DND-41 (cell line): ENCODE results near the gene HOXC10.

ENCODE experiments used
- ATAC-seq: fragments of 200-7000 bp; cut with Tn5 transposase; 3 replicates; pipeline ENCODE4 v1.9.1; 2021; ENCODE audit warnings: low read depth; ENCODE audit not compliant: insufficient read depth
- DNase-seq: peaks from one replicate; pipeline ENCODE4 v3.0.0-alpha.2; 2020
- H2AFZ ChIP-seq: 2 replicates; pipeline ENCODE4 v1.6.0; 2012; ENCODE audit warnings: low read depth, low read length
- H3K27ac ChIP-seq: 2 replicates; pipeline ENCODE4 v1.5.1; 2012; ENCODE audit warnings: low read length, inconsistent platforms
- H3K27me3 ChIP-seq: fragments of 200-600 bp; sonication (generic); 2 replicates; pipeline ENCODE4 v1.6.0; 2012; ENCODE audit warnings: low read length, mild to moderate bottlenecking, inconsistent platforms; ENCODE audit not compliant: insufficient read depth, poor library complexity
- H3K36me3 ChIP-seq: 2 replicates; pipeline ENCODE4 v1.5.1; 2012; ENCODE audit warnings: low read length, inconsistent platforms; ENCODE audit not compliant: insufficient read depth
- H3K4me1 ChIP-seq: 2 replicates; pipeline ENCODE4 v1.5.1; 2012; ENCODE audit warnings: mild to moderate bottlenecking, low read length; ENCODE audit not compliant: insufficient read depth
- H3K4me2 ChIP-seq: 2 replicates; pipeline ENCODE4 v1.6.0; 2012; ENCODE audit warnings: mild to moderate bottlenecking, moderate library complexity, low read length, inconsistent platforms; ENCODE audit not compliant: insufficient read depth
- H3K4me3 ChIP-seq, 2 experiments: fragments of 200-600 bp in 1 of 2; shearing (Covaris generic) in 1 of 2; 2 replicates each; pipeline ENCODE4 v1.5.1; 2012 to 2016; ENCODE audit warnings: inconsistent platforms in 2 of 2, low read length in 2 of 2, mild to moderate bottlenecking in 2 of 2, low read depth in 1 of 2, moderate library complexity in 1 of 2
- H3K79me2 ChIP-seq: 2 replicates; pipeline ENCODE4 v1.6.0; 2012; ENCODE audit warnings: low read length, inconsistent platforms; ENCODE audit not compliant: insufficient read depth
- H3K9ac ChIP-seq: 2 replicates; pipeline ENCODE4 v1.6.0; 2012; ENCODE audit warnings: low read depth, mild to moderate bottlenecking, inconsistent platforms, low read length, moderate library complexity
- H3K9me3 ChIP-seq: 2 replicates; pipeline ENCODE4 v1.5.1; 2012; ENCODE audit warnings: low read length, moderate library complexity, mild to moderate bottlenecking, inconsistent platforms; ENCODE audit not compliant: insufficient read depth, severe bottlenecking
- H4K20me1 ChIP-seq: 2 replicates; pipeline ENCODE4 v1.6.0; 2012; ENCODE audit warnings: low read length; ENCODE audit not compliant: insufficient read depth
- EZH2 ChIP-seq: IDR thresholded peaks from 3 replicates; pipeline ENCODE4 v1.6.1; 2012; ENCODE audit warnings: borderline replicate concordance, low read depth, mild to moderate bottlenecking, moderate library complexity, low read length, inconsistent platforms; ENCODE audit not compliant: severe bottlenecking
- TF ChIP-seq, protein P1 (sequence below): IDR thresholded peaks from 2 replicates; pipeline ENCODE4 v1.5.1; 2012; ENCODE audit warnings: borderline replicate concordance, low read length, moderate library complexity, mild to moderate bottlenecking; ENCODE audit not compliant: poor library complexity, severe bottlenecking; ENCODE audit errors: extremely low read depth

Gene HOXC10

DNA sequence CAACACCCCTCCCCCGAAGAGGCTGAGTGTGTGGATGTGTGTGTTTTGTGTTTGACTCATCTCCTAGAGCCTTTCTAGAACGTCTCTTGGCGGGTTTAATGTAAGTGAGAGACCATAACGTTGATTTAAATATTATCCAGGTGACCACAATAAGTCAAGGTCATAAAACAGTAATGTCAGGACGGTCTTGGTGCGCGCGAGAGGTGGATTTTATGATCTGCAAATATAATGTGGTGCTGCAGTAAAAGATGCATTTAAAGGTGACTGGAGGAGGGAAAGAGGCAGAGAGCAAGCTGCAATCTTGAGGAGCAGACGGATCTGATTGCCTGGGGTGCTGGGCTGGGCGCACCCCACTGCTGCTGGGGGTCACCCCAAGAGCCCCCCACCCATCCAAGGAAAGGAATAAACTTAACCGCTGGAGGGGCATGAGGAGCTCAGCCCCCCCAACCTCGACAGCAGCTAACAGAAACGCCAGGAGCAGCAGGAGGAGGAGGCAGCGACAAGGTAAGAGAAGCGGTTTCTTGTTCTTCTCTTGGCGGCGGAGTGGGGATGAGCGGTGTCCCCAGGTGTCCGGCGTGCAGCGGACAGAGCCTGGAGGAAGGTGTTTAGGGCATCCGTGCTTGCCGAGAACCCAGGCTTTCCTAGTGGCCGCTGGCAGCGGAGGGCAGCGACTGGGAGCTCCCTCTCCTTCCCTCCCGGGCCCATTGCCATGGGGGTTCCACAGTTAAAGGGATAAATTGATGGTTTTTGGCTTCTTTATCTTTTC lies 5.5 kb downstream of the HOXC10 start:
- ATAC-seq = no peak
- H3K9ac ChIP-seq = no peak overlapping the region

DNA sequence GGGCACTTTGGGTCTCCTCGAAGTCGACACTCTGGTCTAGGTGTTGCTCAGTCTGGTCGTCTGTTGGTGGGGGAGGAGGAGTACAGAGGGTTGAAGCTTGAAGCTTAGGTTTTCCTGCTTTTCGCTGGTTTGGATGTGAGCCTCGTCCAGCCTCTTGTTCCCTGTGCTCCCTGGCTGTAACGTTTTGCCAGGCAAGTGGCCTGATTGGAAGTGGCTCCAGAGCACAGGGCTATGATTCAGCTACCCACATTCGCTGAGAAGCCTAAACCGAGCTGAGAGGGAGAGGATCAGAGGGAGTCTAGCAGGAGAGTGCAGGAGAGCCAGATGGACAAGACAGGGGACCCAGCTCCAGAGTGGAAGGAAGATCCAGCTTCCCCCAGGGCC lies 6.1 kb downstream of the HOXC10 start:
- Histone ChIP-seq H3K9ac (no peak overlapping the region), H3K36me3 (no peaks in the 10 kb centered on the region), H3K4me2 (no peak overlapping the region), H3K4me1 (peaks cover 25% of the 10 kb centered on the region), H3K79me2 (no peaks in the 10 kb centered on the region), H3K4me3 (no peak overlapping the region), H2AFZ (no peak overlapping the region), H3K27me3 (peaks cover 89% of the 10 kb centered on the region), H3K9me3 (no peaks in the 10 kb centered on the region), H4K20me1 (no peaks in the 10 kb centered on the region), H3K27ac (no peak overlapping the region)
- ATAC-seq (no peak), DNase-seq (no peak)
- TF ChIP-seq, protein P1, sequence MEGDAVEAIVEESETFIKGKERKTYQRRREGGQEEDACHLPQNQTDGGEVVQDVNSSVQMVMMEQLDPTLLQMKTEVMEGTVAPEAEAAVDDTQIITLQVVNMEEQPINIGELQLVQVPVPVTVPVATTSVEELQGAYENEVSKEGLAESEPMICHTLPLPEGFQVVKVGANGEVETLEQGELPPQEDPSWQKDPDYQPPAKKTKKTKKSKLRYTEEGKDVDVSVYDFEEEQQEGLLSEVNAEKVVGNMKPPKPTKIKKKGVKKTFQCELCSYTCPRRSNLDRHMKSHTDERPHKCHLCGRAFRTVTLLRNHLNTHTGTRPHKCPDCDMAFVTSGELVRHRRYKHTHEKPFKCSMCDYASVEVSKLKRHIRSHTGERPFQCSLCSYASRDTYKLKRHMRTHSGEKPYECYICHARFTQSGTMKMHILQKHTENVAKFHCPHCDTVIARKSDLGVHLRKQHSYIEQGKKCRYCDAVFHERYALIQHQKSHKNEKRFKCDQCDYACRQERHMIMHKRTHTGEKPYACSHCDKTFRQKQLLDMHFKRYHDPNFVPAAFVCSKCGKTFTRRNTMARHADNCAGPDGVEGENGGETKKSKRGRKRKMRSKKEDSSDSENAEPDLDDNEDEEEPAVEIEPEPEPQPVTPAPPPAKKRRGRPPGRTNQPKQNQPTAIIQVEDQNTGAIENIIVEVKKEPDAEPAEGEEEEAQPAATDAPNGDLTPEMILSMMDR = no peak
- TF ChIP-seq EZH2 = no peak

More for the DNA sequence above, 5.5 kb downstream of the HOXC10 start:
- Histone ChIP-seq H3K27ac (no peak overlapping the region), H4K20me1 (no peaks in the 10 kb centered on the region), H3K27me3 (peaks cover 83% of the 10 kb centered on the region), H3K36me3 (no peaks in the 10 kb centered on the region), H3K4me3 (no peak overlapping the region), H3K9me3 (no peaks in the 10 kb centered on the region), H3K4me2 (no peak overlapping the region), H2AFZ (no peak overlapping the region), H3K4me1 (peaks cover 20% of the 10 kb centered on the region), H3K79me2 (no peaks in the 10 kb centered on the region)
- DNase-seq = no peak
- TF ChIP-seq EZH2 = peak; percentile 28
- TF ChIP-seq, protein P1 = no peak

DNA sequence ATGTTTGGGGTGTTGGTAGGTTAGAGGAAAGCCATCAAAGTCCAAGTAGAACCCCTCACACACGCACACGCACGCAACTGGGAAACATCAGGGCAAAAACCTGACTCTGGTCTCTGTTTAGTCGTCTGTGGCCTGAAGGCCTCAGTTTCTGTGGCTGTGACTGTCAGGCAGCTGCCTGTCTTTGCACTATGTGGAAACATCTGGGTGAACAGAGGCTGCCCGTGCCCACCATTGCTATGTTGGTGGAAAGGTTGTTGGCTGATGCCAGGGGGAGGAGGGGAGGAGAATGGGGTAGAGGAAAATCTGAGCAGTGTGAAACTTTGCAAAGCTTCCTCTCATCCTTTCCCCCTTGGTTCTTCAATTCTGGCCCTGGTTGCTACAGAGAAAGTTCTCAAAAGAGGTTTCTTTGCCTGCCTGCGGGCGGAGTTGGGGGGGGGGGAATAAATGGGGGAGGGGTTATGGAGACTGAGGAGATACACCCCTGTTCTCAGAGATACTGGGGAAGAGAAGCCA lies 7.5 kb downstream of the HOXC10 start:
- no peaks in the 10 kb centered on the region for H3K36me3 ChIP-seq
- no peak for DNase-seq
- H3K9me3 ChIP-seq = no peaks in the 10 kb centered on the region
- ATAC-seq = no peak
- no peak overlapping the region for H3K4me3 ChIP-seq
- no peaks in the 10 kb centered on the region for H4K20me1 ChIP-seq
- H3K27me3 ChIP-seq = peaks cover 80% of the 10 kb centered on the region
- no peak overlapping the region for H3K27ac ChIP-seq
- H3K4me2 ChIP-seq = no peak overlapping the region
- TF ChIP-seq, protein P1 = no peak
- TF ChIP-seq EZH2 = no peak
- no peaks in the 10 kb centered on the region for H3K79me2 ChIP-seq
- H3K4me1 ChIP-seq = peaks cover 31% of the 10 kb centered on the region
- no peak overlapping the region for H2AFZ ChIP-seq
- no peak overlapping the region for H3K9ac ChIP-seq
